HepG2 (cell line): ENCODE data around the gene FSIP1. TPM values are rescaled to one million over a fixed set of nuclear protein-coding genes. Genes with fewer than 3 reads are reported as not detected.

Experiments
- BRD4 ChIP-seq: sonication (generic); formaldehyde crosslinking; IDR thresholded peaks from 2 replicates; pipeline ENCODE4 v1.4.0; 2020; ENCODE audit warnings: missing genetic modification reagents
- GABPA ChIP-seq, 2 experiments: IDR thresholded peaks; 2 replicates each; pipeline ENCODE4 v1.6.1; 2011 to 2016; ENCODE audit warnings: low read depth in 2 of 2, low read length in 1 of 2, missing biosample characterization in 1 of 2, missing genetic modification characterization in 1 of 2
- KAT7 ChIP-seq: IDR thresholded peaks from 2 replicates; pipeline ENCODE4 v1.6.1; 2018; ENCODE audit warnings: borderline replicate concordance, missing compliant biosample characterization
- MXI1 ChIP-seq: IDR thresholded peaks from 3 replicates; pipeline ENCODE4 v1.6.1; 2012; ENCODE audit warnings: low read depth, low read length, inconsistent platforms, borderline replicate concordance
- RCOR2 ChIP-seq: IDR thresholded peaks from 2 replicates; pipeline ENCODE4 v1.6.1; 2016; ENCODE audit warnings: missing biosample characterization, missing genetic modification reagents
- THAP11 ChIP-seq: IDR thresholded peaks from 2 replicates; pipeline ENCODE4 v1.6.1; 2016; ENCODE audit warnings: missing biosample characterization, missing genetic modification reagents
- ZFP1 ChIP-seq: IDR thresholded peaks from 2 replicates; pipeline ENCODE4 v1.6.1; 2016
- ZNF33A ChIP-seq: sonication (generic); formaldehyde crosslinking; IDR thresholded peaks from 2 replicates; pipeline ENCODE4 v1.5.1; 2020; ENCODE audit warnings: missing genetic modification reagents, mild to moderate bottlenecking, moderate library complexity, borderline replicate concordance
- ZNF44 ChIP-seq: sonication (generic); formaldehyde crosslinking; IDR thresholded peaks from 2 replicates; pipeline ENCODE4 v1.5.1; 2020; ENCODE audit warnings: mild to moderate bottlenecking, missing genetic modification reagents
- ZNF672 ChIP-seq: sonication (generic); formaldehyde crosslinking; IDR thresholded peaks from 2 replicates; pipeline ENCODE4 v1.8.1; 2022; ENCODE audit warnings: missing genetic modification reagents
- ZNF788 ChIP-seq: sonication (generic); formaldehyde crosslinking; IDR thresholded peaks from 2 replicates; pipeline ENCODE4 v1.5.0; 2020; ENCODE audit warnings: mild to moderate bottlenecking, missing genetic modification reagents, borderline replicate concordance
- polyA plus RNA-seq, 8 experiments: library from polyadenylated mRNA; depleted of rRNA in 3 of 8; stranded (reverse) in 7 of 8; unstranded in 1 of 8; fragments of >200 nt; fragmentation: Illumina TruSeq in 4 of 8; extraction: Trizol in 4 of 8; gene quantifications; 2 replicates each; pipeline versions ENCODE4 v1.2.1 to v1.2.3, GENCODE V29; 2011 to 2016; ENCODE audit warnings: low read depth in 4 of 8, missing spikeins in 1 of 8, mixed read lengths in 1 of 8; ENCODE audit not compliant: insufficient read depth in 1 of 8
- total RNA-seq, 5 experiments: library from RNA; depleted of rRNA; stranded (reverse); fragments of >200 nt; fragmentation: Illumina TruSeq; extraction: Trizol; gene quantifications; 2 replicates each; pipeline ENCODE4 v1.2.3, GENCODE V29; 2016; ENCODE audit warnings: low read depth in 1 of 5
- TF ChIP-seq, protein P1 (sequence below): sonication (generic); formaldehyde crosslinking; IDR thresholded peaks from 2 replicates; pipeline ENCODE4 v1.8.0; 2022; ENCODE audit warnings: missing genetic modification reagents, mild to moderate bottlenecking, inconsistent platforms, borderline replicate concordance
- TF ChIP-seq, protein P2 (sequence below): sonication (generic); formaldehyde crosslinking; IDR thresholded peaks from 2 replicates; pipeline ENCODE4 v1.5.0; 2020; ENCODE audit warnings: missing genetic modification reagents
- TF ChIP-seq, protein P3 (sequence below): sonication (generic); formaldehyde crosslinking; IDR thresholded peaks from one replicate; pipeline ENCODE4 v1.5.1; 2020; ENCODE audit warnings: mild to moderate bottlenecking, missing genetic modification reagents; ENCODE audit errors: not compliant biosample characterization
- TF ChIP-seq, protein P4 (sequence below): sonication (generic); formaldehyde crosslinking; IDR thresholded peaks from 2 replicates; pipeline ENCODE4 v1.8.0; 2022; ENCODE audit warnings: mild to moderate bottlenecking, missing genetic modification reagents, moderate library complexity
- TF ChIP-seq, protein P5 (sequence below): sonication (generic); formaldehyde crosslinking; IDR thresholded peaks from 2 replicates; pipeline ENCODE4 v1.9.0; 2021; ENCODE audit warnings: missing genetic modification reagents, mild to moderate bottlenecking, borderline replicate concordance

Gene FSIP1
- total and polyA plus RNA-seq, 2 of the 13 experiments (the other 11 are each of a cell fraction or from before 2014, with no cell fraction given): 0.18 TPM; not detected in 1

DNA sequence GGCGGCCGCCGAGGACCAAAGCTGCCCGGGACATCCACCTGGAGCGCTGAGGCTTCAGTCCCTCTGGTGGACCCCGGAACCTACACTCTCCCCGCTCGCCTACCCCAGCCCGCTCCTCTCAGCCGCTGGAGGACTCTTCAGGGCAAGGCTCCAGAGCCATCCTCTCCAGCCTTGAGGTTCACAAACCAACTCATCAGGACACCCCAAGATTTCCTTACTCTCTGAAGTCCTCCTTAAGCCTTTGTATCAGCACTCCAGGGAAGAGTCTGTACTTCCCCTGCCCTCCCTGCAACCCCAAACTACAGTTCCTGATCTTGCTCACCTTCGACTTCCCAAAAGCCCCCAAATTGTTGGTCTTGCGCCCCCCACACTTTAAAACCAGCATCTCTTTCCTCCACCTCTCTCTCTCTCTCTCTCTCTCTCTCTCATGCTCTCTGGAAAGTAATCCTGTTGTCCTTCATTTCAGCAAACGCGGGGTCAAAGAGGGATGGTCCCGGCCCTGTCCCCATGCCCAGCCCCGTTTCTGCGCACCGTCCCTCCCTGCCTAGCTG is 201.3 kb downstream of the FSIP1 start (continued):
- TF ChIP-seq, protein P1, sequence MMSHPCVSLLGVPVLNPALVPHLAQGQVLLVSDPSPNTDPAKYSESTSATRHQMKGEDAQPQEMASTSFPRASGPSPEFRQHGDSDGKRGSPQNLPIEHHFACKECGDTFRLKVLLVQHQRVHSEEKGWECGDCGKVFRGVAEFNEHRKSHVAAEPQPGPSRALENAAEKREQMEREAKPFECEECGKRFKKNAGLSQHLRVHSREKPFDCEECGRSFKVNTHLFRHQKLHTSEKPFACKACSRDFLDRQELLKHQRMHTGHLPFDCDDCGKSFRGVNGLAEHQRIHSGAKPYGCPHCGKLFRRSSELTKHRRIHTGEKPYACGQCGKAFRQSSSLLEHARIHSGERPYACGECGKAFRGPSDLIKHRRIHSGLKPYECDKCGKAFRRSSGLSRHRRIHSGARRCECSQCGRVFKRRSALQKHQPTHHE: no peak
- TF ChIP-seq ZNF44 (CRISPR knock-in tag): 0 out of 2 replicates have a peak, but pooled peaks have one; percentile 3
- no peak for TF ChIP-seq ZFP1 (CRISPR knock-in tag)
- no peak for TF ChIP-seq GABPA (IDR thresholded peaks at IDR 0.05; ENCODE audit: low read depth, low read length)
- 0 out of 2 replicates have a peak, but pooled peaks have one; percentile 10 for TF ChIP-seq GABPA (CRISPR knock-in tag; IDR thresholded peaks at IDR 0.05; ENCODE audit: low read depth)
- TF ChIP-seq, protein P2, sequence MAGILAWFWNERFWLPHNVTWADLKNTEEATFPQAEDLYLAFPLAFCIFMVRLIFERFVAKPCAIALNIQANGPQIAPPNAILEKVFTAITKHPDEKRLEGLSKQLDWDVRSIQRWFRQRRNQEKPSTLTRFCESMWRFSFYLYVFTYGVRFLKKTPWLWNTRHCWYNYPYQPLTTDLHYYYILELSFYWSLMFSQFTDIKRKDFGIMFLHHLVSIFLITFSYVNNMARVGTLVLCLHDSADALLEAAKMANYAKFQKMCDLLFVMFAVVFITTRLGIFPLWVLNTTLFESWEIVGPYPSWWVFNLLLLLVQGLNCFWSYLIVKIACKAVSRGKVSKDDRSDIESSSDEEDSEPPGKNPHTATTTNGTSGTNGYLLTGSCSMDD: no peak
- TF ChIP-seq, protein P3, sequence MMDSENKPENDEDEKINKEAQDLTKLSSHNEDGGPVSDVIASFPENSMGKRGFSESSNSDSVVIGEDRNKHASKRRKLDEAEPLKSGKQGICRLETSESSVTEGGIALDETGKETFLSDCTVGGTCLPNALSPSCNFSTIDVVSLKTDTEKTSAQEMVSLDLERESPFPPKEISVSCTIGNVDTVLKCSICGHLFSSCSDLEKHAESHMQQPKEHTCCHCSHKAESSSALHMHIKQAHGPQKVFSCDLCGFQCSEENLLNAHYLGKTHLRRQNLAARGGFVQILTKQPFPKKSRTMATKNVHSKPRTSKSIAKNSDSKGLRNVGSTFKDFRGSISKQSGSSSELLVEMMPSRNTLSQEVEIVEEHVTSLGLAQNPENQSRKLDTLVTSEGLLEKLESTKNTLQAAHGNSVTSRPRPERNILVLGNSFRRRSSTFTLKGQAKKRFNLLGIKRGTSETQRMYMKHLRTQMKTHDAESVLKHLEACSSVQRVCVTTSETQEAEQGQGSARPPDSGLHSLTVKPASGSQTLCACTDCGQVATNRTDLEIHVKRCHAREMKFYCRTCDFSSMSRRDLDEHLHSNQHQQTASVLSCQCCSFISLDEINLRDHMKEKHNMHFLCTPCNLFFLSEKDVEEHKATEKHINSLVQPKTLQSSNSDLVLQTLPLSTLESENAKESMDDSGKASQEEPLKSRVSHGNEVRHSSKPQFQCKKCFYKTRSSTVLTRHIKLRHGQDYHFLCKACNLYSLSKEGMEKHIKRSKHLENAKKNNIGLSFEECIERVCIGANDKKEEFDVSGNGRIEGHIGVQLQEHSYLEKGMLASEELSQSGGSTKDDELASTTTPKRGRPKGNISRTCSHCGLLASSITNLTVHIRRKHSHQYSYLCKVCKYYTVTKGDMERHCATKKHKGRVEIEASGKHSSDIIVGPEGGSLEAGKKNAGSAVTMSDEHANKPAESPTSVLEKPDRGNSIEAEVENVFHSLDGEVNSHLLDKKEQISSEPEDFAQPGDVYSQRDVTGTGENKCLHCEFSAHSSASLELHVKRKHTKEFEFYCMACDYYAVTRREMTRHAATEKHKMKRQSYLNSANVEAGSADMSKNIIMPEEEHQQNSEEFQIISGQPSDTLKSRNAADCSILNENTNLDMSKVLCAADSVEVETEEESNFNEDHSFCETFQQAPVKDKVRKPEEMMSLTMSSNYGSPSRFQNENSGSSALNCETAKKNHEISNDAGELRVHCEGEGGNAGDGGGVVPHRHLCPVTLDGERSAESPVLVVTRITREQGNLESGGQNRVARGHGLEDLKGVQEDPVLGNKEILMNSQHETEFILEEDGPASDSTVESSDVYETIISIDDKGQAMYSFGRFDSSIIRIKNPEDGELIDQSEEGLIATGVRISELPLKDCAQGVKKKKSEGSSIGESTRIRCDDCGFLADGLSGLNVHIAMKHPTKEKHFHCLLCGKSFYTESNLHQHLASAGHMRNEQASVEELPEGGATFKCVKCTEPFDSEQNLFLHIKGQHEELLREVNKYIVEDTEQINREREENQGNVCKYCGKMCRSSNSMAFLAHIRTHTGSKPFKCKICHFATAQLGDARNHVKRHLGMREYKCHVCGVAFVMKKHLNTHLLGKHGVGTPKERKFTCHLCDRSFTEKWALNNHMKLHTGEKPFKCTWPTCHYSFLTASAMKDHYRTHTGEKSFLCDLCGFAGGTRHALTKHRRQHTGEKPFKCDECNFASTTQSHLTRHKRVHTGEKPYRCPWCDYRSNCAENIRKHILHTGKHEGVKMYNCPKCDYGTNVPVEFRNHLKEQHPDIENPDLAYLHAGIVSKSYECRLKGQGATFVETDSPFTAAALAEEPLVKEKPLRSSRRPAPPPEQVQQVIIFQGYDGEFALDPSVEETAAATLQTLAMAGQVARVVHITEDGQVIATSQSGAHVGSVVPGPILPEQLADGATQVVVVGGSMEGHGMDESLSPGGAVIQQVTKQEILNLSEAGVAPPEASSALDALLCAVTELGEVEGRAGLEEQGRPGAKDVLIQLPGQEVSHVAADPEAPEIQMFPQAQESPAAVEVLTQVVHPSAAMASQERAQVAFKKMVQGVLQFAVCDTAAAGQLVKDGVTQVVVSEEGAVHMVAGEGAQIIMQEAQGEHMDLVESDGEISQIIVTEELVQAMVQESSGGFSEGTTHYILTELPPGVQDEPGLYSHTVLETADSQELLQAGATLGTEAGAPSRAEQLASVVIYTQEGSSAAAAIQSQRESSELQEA (CRISPR knock-in tag): no peak
- no peak for TF ChIP-seq ZNF672 (CRISPR knock-in tag)
- TF ChIP-seq KAT7 (CRISPR knock-in tag): no peak
- TF ChIP-seq, protein P4, sequence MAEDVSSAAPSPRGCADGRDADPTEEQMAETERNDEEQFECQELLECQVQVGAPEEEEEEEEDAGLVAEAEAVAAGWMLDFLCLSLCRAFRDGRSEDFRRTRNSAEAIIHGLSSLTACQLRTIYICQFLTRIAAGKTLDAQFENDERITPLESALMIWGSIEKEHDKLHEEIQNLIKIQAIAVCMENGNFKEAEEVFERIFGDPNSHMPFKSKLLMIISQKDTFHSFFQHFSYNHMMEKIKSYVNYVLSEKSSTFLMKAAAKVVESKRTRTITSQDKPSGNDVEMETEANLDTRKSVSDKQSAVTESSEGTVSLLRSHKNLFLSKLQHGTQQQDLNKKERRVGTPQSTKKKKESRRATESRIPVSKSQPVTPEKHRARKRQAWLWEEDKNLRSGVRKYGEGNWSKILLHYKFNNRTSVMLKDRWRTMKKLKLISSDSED (CRISPR knock-in tag): 0 out of 2 replicates have a peak, but pooled peaks have one; percentile 24
- 0 out of 2 replicates have a peak, but pooled peaks have one; percentile 6 for TF ChIP-seq ZNF788 (CRISPR knock-in tag)
- TF ChIP-seq, protein P5, sequence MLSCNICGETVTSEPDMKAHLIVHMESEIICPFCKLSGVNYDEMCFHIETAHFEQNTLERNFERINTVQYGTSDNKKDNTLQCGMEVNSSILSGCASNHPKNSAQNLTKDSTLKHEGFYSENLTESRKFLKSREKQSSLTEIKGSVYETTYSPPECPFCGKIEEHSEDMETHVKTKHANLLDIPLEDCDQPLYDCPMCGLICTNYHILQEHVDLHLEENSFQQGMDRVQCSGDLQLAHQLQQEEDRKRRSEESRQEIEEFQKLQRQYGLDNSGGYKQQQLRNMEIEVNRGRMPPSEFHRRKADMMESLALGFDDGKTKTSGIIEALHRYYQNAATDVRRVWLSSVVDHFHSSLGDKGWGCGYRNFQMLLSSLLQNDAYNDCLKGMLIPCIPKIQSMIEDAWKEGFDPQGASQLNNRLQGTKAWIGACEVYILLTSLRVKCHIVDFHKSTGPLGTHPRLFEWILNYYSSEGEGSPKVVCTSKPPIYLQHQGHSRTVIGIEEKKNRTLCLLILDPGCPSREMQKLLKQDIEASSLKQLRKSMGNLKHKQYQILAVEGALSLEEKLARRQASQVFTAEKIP (CRISPR knock-in tag): no peak
- 0 out of 2 replicates have a peak, but pooled peaks have one; percentile 18 for TF ChIP-seq BRD4 (CRISPR knock-in tag)
- no peak for TF ChIP-seq RCOR2
- TF ChIP-seq MXI1: no peak
- no peak for TF ChIP-seq ZNF33A (CRISPR knock-in tag)
- TF ChIP-seq THAP11: no peak
